NCI-H748 treated with DMSO at 0.1 percent for 48 hours (cell line): ENCODE measurements around the gene MAMLD1.
A peak's percentile ranks its signal among the peaks of the same experiment; 100 is the strongest.

Experiments used
- DNase-seq: peaks from one replicate; lab custom pipeline; 2025; lab: John Stamatoyannopoulos, UW

MAMLD1 gene

DNA sequence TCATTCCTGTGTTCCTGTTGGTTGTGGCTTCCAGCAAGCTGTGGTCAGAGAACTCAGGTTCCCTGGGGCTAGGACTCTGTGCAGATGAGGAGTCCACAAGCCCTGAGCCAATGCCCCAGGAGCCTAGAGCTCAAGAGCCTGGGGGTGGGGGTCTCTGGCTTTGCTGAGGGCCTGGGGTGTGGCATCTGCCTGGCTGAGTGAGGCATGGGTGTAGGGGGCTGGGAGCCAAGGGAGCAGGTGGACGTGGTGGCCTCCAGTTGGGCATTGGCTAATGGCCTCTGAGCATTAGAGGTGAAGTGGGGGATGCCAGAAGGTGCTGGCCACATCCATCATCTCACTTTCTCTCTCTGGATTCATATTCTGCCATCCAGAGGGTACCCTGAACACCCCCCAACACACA is 5.3 kb upstream of the MAMLD1 start:
- DNase-seq: no peak

DNA sequence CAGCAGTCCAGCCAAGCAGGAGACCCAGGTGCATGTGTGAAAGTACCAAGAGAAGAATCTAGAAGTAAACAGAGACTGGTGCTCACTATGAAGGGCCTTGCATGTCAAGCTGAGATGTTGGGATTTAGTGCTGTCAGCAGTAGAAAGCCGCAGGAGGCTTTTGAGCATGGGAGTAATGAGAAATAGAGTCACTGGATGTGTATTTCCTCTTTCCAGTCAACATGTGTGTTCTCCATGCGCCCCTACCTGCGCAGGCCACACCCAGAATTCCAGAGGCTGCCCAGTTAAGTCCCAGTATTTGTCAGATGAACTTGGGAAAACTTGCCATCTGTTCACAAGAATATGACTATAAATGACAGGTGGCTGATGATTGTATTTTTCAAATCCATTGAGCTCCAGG is 4.5 kb upstream of the MAMLD1 start:
- DNase-seq: no peak

DNA sequence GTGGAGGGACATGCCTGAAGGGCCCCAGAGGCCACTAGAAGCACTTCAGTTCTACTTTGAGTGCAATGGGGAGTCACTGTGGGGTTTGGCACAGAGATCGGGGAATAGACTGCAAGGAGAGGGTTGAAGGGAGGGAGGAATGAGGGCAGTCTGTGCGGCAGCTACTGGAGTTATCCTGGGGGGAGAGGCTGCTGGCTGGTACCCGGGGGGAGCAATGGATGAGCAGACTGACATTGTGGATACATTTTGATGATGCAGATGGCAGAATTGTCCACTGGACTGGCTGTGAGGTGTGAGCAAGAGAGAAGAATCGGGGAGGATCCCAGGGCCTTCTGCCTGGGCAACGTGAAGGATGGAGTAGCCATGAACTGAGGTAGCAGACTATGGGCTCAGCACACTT is 2.8 kb upstream of the MAMLD1 start:
- no peak for DNase-seq

DNA sequence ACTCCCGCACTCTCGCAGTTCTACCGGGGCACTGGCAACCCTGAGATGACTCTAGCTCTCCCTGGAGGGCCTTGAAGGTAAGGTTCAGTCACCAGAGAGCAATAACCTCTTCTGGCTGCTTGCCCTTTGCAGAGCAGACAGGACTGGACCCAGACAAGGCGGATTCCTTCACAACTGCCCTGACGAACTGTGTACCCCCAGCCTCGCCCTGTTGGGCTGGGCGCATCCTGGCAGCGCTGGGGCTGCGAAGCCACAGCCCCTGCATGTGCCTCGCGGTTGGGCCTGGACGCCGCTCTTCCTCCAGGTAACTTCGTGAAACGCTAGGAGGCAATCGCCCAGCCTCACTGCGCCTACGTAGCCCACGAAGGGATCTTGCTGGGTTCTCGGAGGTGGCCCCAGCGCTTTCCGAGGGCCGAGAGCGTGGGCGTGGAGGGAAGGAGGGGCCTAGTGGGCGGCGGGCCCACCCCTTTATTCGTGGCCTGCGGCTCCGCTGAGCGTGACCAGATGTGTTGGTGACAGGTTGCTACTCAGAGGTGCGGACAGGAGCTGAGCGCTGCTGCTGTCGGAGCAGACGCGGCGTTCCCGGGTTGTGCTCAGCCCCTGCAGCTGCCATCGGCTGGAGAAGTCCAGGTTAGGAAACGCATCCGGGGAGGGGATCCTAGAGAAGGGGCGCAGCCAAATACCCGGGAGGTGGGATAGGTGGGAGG is 1.9 kb upstream of the MAMLD1 start:
- DNase-seq: no peak

DNA sequence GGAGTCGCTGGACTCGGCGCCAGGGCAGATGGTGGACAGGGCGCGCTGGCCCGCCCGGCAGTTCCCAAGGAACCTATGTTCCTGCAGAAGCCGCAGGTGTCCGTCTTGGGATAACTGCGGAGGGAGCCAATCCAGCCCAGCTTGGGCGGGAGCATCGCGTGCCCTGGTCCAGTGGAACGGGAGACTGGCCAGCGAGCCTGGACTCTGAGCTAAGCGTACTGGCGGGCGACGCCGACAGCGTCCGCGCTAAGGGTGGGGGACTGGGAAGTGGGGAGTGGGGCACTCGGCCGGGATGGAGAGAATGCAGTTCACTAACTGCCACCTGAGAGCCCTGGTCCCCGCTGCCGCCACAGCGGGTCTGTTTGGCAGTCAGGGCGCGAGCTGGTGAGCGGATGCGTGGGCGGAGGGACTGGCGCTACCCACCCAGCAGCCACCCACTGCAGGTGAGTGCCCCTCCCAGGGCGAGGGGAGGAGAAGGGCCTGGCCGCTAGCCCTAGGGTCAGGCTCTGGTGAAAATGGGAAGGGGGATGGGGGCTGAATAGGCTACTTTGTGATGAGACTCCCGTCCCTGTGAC is 1.3 kb upstream of the MAMLD1 start:
- DNase-seq: no peak

DNA sequence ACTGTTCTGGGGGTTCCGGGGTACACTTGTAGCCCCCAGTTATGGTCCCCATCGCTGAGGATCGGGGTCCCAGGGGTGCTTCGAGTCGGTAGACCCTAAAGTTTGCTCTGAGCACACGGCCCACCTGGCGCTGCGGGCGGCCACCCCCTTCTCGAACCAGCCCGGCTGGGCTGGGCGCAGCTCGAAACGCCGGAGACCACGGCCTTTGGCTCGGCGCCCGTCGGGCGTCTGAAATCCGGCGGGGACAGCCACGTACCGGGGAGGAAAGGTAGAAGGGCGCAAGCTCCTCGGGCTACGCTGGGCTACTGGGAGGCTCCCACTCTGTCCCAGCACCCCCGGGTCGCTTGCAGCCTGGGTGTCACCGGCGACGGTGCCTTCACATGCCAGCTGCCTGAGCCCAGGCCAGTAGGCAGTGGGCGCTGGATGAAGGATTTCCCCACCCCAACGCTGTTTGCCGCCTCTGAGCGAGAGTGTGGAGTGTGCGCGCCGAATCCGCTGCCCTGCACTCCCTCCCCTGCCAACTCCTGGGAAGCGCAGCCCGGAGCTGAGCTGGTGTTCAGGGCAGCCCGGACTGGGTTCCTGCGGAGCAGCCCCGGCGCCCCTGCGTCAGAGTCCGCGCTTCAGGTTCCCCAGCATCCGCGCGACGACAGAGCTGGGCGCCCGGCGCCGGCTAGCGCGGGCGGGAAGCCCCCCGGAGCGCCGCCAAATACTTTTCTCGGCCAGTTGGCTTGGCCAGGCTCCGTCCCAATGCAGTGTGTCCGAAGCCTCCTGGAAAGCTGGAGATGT is 637 bp downstream of the MAMLD1 start:
- DNase-seq: no peak

DNA sequence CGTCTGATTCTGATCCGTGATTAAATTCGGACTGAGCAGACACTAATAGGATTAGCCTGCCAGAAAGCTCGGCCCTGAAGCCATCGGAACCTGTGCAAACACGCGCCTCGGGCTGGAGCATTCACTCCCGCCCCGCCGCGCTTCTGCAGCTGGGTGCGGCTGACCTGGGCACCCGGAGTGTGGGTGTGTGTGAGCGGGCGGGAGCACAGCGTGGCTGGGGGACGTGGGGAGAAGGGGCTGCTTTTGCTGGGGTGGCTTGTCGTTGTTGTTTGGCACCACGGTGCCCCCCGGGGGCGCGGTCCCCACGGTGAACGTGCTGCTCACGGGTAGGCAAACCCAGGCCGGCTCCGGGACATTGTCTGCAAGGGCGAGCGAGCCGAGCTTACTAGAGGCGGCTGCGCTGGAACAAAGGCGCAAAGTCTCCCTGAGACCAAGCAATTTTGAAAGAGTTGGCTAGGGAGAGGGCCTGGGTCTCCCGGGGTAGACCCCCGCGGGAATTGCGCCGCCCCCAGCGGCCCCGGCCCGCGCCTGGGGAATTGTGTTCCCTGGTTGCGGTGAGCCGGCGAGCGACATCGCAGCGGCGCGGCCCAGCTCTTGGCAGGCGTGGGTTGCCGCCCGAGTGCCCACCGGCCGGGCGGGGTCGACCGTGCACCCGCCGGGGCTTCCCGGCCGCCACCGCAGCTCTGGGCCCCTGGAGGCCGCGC is 1.4 kb downstream of the MAMLD1 start:
- DNase-seq: no peak

DNA sequence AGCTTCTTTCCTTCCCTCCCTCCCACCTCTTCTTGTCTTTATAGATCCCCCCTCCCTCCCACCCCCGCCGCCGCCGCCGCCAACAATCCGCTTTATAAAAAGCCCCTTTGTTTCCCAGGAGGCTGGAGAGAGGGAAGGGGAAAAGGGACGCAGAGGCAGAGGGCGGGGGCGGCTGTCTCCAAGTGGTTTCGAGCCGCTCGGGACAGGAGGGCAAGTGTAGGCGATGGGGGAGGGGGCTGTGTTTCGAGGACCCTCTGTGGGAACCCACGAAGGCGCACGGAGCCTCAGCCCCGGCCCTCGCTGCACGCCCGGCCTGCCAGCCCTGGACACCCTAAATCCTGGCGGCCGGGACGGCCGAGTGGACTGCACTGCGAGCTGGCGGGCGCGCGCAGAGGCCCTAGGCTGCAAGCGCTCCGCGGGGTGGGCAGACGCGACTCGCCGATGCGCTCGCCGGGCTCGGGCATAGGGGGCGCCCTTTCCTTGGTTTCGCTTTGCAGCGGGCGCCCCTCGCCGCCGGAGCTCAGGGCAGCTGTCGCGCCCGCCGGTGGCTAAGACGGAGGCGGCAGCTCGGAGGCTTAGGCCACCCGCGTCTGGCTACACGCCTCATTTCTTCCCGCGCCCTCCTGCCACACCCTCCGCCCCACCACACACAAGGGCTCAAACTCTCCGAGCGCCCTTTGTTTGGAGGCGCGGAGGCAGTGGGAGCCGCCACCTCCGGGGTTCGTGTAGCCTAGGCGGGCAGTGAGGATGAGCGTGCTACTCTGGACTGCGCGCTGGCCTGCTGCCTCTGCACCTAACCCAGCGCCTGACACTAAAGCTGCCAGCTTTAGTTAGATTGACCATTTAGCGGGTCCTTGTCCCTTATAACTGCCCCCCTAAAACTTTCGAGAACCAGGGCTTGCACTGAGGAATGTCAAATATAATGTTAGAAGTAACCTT is 2.2 kb downstream of the MAMLD1 start:
- DNase-seq: peak; percentile 22

DNA sequence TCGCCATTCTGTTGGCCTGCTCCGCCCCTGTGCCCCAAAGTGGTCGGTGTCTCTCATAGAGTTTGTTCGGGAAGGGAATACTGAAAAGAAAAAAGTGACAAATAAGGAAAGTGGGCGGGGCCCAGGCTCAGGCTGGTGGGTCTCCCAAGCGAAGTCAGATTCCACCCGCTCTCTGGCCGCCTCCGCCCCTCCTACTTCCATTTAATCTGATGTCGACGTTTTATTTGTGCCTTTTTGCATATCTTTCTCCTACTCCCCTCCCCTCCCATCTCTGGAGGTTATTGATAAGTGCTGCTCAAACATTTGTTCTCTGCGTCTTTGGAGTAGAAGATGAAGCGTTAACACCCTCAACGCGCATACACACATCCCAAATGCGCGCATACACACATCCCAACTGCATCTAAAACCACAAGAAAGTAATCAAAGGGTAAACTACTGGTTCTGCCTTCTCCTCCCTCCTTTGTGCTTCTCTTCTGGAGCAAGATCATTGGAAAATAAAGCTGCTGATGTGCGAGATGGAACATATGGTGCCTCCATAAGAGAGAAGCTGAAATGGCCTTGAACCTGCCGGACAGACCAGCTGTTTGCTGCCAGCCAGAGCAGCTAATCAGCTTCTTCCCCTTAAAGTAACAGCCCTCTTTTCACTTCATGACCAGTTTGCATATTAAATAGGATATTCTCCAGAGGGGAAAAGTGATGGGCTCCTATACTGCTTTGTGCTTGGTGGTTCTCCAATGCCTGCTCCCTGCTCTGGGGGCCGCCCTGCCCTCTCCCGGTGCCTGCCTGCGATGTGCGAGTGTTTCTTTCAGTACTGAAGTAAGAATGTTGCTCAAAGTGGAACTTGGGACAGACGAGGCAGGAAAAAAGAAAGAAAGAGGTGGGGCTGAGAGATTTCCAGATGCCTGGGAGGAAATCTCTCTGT is 3.1 kb downstream of the MAMLD1 start:
- no peak for DNase-seq

DNA sequence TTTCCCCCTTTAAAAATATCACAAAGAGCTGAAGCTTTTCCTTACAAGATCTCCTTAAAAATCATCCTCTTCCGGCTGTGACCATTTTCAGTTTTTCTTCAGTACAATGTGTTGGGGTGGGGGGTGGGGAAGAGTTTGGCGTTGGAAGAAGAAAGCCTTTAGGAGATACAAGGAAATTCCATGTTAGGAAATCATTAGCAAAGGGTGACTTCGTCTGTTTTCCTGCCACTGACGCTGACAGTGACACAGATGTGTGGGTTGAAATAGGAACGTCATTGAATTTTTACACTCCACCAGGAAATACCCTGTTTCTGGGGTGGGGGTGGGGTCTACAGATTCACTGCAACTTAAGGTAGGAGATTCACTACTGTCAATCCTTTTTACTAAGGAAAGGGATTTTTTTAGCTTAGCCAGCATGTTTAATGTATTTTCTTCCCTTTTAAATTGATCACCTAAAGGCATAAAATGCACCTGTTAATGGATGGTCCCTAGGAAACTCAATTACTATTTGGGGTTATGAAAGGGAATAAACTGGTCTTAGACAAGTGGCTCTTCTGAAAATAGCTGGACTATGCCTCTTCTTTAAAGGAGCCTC is 3.9 kb downstream of the MAMLD1 start:
- DNase-seq: no peak

DNA sequence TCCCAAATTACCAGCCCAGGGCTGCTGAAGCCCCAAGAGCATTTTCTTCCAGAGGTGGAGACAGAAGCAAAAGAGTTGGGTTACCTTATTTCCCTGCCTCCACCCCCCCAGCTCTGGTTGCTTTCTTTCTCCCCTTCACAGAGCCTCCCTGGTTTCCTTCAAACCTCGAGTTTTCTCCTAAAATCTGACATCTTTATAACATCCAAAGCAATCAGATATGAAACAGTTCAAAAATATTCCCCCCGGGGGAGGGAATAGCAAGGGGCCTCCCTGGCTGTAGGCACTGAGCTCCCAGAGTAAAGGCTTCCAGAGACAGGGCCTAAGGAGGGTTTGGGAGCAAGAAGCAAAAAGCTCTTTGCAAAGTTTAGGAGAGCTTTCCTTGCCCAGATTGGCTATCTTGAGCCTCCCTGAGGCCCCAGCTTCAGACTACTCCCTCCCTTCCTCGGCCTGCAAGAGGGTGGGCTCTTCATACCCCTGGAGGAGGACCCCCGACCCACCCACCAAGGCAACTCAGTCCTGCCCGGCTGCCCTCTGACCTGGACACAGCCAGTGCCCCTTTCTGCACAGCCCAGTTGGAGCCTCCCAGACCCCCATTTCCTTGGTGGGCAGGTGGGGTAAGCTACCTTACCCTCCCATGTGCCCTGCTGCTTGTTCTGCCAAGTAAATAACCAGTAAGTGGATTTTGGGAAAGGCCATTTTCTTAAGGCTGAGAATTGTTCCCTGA is 7.6 kb downstream of the MAMLD1 start:
- no peak for DNase-seq

DNA sequence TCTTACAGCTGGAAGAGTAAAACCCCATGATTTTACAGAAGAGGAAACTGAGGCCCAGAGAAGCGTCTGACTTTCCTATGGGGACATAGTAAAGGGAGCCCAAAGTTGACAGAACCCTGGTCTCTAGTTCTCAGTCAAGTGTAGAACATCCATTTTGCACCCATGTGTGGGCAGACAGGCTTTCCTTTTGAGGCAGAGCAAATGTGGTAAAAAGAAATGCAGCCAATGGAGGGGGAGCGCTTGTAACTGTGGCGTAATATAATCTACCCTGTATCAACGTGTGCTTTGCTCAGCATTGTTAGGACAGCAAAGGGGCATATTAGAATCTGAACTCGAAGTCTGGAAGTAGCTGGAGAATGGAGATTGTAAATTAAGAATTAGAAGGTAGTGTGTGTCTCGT is 8.8 kb downstream of the MAMLD1 start:
- DNase-seq: no peak

DNA sequence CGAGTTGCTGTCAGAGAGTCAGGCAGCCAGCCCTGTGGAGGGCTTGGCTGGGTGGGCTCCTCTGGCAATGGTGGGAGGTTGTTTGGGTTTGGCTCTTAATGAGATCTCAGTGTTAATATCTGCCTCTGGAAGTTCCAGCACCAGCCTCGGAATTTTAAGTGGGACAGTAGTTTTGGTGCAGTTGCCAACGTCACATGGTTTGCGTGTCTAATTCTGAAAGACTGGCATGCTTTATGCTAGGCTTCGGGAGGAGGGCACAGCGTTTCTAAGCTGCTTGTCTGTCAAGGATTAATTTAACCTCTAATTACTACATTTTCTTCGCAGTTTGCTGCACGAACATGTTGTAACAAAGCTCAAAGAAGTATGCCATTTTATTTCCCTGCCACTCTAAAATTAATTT is 9.2 kb downstream of the MAMLD1 start:
- no peak for DNase-seq

DNA sequence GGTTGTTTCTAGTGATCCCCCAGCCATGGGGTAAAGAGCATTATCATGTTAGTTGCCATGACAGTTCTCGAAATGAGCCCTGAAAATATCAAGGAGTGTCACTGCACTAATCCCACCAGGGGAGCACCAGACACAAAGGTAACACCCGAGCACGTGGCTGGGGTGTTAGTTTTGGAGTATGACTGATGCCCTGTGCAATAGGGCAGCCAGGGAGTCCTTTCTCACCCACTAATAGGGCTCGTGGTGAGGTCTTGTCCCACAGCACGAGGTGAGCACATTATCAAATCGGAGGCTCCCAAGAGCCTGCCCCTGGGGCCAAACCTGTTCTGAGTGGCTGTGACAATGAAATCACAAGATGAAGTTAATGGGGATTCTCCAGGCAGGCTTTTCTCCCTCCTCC is 9.6 kb downstream of the MAMLD1 start:
- DNase-seq: no peak

DNA sequence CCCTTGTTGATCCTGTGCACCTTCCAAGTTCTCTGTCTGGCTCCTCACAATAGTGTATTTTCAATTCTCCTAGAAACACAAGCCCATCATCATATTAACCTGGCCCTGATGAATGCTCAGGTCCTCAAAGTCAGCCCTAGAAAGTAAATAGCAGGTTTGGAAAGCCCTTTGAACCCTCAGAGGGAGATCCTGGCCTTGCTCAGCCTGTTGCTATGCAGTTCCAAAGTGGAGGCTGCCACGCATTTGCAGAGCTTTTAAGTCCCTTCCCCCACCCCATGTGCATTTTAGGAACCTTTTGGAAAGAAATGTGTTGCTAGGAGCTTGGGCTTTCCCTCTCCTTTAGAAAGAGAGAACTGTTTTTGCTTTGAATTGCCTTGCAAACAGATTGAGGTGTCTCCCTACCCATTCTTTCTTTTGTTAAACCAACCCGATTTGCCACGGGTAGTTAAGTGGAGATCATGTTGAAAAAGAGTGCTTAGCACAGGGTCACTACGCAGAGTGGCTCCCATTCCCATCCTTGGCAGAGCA is 12.2 kb downstream of the MAMLD1 start:
- no peak for DNase-seq

DNA sequence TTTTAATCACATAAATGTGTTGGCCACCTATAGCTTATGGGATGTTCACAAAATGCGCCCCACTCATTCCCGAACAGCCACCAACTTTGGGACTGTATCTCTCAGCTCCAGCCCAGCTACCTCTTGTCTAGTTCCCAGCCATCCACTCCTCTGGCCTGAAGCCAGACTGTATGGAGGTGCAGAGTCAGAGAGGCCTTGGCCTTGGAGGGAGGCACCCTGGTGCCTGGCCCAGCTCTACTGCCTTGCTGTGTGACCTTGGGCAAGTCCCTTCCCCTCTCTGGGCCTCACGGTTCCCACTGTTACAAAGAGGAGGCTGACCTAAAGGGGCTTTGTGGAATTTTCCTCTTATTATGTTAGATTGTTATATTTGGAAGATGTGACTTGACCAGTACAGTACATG is 13.9 kb downstream of the MAMLD1 start:
- no peak for DNase-seq

DNA sequence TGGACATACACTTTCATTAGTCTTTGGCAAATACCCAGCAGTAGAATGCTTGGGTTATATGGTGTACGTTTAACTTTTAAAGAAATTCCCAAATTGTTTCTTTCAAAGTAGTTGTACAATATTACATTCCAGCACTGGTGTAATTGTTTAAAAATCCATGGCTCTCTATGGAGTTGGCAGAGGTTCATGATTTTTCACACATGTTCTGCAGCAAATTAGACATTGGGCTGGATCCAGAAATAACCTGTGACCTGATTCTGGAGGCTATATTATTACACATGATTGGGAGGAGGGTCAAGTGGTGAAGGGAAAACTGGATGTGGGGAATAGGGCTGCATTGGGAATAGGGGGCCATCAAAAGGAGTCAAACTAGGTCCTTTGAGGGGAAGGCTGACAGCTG is 41.9 kb downstream of the MAMLD1 start:
- DNase-seq: no peak

DNA sequence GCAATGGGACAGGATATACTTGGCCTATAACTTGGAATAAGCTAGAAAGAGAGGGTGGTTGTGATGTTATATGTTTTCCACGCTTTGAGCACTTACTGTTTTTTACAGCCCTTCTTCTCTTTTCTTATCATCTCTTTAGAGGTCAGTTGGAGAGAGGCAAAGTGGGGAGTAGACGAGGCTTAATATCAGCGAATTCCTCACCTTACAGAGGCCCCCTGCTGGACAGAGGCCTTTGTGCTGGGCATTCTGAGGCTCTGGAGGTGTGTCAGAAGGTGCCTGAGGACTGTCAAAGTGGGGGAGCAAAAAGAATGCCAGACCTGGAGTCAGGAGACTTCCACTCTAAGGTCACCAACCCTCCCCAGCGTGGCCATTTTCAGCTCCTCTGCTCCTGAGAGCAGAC is 42.5 kb downstream of the MAMLD1 start:
- no peak for DNase-seq

DNA sequence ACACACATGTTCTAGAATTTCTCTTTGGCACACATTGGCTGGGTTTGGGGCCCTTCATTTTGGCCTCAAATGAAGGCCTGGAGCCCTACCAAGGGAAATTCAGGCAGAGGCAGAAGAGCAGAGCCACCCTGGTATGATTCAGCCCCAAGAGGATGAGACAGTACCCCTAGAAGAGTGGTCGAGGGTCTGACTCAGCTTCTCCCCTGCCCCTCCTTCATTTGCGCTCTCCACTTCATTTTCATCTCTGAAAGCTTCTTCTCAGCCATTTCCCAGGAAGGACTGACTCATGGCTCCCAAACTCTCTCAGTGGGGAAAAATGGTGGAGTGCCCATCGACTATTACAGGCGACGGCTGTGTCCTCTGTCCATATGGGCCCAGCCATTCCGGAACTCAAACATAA is 43.5 kb downstream of the MAMLD1 start:
- DNase-seq: no peak
